ENCODE measurements around the gene TRMT61B.
A peak's percentile ranks its signal among the peaks of the same experiment; 100 is the strongest.

The TRMT61B gene

DNA sequence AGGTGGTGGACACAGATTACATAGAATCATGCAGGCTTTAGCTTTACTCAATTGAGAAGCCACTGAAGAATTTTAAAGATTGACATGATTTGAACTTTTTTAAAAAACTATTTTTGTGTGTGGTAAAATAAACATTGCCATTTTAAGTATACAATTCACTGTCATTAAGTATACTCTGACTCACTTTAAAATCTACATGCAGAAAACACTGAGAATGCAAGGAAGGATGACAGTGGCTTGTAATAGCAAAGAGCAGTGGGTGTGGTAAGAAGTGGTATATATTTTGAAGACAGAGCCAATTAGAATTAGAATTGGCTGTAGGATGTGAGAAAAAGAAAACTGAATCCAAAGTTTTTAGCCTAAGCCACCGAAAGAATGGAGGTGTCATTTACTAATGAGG, 14.9 kb downstream of the TRMT61B start:
- DNase-seq: no peak

DNA sequence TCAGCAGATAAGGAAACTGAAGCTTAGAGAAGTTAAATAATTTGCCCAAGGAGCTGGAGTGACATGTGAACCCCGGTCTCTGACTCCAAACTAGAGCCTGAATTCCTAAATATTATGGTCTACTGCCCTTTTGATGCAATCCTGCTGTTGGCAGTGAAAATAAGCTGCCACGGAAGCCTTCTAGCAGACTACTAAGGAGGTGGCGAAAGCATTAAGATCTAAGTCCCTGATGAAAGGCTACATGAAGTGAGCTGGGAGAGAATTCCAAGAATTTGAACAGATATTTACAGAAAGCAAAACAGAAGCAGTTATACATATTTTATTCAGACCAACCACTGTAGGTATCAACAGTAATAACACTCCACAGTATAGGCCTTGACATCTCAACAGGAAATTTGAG, 28.1 kb downstream of the TRMT61B start:
- DNase-seq: no peak

DNA sequence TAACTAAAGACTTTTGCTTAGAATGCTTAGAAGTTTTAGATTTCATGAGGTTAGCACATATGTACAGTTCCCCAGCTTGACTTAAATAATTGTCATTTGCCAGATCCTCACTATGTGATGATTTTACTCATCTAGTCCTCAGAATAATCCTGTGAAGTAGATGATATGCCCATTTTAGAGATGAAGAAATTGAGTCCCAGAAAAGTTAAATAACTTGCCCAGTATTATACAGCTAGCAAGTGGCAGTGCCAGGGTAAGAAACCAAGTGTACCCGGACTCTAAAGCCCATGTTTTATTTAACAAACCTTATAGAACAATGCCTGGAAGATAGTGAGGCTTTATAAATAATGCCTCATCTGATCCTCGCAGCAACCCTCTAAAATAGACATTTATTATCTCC, 31.1 kb downstream of the TRMT61B start:
- no peak for DNase-seq

DNA sequence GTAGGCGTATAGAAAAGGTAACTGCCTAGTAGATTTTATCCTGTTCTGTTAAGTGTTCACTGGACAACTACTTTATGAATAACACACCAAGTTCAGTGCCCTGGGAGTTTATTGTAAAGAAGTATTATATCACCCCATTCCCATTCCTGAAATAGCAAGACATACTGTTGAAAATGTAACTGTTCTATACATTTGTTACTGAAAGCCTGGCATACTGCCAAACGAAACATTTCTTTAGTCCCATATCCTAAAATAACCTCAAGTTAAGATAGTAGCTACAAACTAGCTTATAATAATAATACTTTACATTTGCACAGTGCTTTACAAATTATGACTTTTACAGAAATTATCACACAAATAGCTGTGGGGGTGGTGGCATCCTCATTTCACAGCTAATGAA, 34.3 kb downstream of the TRMT61B start:
- DNase-seq: no peak

DNA sequence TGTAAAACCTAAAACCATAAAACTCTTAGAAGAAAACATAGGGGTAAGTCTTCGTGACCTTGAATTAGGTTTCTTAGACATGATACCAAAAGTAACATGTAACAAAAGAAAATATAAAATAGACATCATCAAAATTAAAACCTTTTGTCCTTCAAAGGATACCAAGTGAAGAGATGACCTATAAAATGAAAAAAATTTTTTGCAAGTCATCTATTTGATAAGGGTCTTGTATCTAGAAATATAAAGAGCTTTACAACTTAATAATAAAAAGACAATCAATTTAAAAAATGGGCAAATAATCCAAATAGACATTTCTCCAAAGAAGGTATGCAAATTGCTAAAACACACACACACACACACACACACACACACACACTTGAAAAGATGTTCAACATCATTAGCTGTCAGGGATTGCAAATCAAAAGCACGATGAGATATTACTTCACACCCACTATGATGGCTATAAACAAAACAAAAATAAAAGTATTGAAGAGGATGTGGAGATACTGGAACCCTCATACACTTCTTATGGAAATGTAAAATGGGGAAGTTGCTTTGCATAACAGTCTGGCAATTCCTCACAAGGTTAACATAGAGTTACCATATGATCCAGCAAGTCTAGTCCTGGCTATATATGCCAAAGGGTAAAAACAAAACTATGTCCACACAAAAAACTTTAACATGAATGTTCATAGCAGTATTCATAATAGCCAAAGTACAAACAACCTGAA, 36.2 kb downstream of the TRMT61B start:
- peak; percentile 77 for DNase-seq

DNA sequence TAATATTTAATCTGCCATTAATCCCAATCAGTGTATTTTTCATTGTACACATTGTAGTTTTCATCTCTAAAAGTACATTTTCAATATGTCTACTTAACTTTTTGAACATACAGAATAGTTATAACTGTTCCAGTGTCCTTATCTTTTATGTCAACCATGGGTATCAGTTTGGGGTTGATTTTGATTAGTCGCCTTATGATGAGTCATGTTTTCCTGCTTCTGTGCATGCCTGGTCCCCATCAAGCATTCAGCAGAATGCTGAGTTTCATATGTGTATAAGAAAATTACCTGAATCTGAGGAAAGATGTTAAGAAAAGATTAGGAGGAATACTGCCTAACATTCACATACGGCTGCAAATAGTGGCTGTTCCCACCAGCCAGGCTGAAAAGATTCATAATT, 41.7 kb downstream of the TRMT61B start:
- DNase-seq: no peak

DNA sequence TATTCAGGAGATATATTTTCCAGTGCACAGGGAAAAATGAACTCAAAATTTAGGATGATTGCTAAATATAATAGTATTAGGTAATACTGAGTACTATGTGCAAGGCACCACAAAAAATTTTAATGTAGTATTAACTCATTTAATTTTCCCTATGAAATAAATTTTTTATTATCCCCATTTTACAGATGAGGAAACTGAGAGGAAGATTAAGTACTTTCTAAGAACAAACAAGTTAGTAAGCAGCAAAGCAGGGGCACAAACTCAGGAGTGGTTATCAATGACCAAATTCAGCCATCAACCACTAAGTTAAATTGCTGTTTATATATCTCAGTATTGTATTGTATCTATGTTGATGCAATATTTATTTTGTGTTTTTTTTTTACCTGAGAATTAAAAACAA, 45.2 kb downstream of the TRMT61B start:
- DNase-seq: no peak

DNA sequence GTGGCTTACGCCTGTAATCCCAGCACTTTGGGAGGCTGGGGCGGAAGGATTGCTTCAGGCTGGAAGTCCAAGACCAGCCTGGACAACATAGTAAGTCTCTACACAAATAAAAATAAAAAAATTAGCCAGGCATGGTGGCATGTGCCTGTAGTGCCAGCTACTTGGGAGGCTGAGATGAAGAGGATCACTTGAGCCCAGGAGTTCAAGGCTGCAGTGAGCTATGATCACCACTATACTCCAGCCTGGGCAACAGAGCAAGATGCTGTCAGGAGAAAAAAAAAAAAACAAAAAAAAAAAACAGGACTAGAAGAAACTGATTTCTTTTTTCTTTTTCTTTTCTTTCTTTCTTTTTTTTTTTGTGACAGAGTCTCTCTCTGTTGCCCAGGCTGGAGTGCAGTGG, 45.9 kb downstream of the TRMT61B start:
- no peak for DNase-seq

DNA sequence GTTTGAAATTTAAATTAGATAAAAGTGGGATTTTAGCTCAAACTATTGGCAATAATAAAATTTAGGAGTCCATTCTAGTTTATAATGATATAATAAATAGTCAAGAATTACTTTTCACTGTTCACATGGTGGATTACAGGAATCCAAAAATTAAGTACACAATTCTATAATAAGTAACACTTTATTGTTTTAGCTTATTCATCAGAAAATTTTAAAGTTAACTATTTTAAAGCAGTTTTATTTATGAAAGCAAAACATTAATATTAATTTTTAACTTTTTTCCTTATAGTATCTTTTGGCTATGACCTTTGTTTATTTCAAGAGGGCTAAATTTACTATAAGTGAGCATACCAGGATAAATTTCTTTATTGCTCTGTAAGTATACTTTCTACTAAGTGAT, 48.1 kb downstream of the TRMT61B start:
- DNase-seq: no peak

DNA sequence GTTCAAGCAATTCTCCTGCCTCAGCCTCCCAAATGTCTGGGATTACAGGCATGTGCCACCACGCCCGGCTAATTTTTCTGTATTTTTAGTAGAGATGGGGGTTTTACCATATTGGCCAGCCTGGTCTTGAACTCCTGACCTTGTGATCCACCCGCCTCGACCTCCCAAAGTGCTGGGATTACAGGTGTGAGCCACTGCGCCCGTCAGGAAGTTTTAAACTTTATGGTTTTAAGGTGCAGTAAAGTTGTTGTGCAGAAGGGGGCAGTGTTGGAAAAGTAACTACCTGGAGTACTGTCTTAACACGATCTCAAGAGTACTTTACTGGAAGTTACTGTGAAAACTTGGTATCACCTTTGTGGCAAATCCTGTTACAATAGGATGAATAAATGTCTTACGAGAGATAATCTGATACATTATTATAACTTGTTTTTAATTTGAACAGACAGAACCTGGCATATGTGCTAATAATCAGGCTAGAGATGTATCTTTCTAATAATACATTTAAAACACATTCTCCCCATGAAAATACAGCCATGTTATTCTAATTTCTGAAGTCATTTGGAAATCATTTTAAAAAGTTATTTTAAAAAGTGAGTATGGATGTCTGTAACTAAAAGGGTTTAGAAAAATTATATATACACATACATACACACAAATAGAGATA, 48.7 kb downstream of the TRMT61B start:
- peak; percentile 38 for DNase-seq

DNA sequence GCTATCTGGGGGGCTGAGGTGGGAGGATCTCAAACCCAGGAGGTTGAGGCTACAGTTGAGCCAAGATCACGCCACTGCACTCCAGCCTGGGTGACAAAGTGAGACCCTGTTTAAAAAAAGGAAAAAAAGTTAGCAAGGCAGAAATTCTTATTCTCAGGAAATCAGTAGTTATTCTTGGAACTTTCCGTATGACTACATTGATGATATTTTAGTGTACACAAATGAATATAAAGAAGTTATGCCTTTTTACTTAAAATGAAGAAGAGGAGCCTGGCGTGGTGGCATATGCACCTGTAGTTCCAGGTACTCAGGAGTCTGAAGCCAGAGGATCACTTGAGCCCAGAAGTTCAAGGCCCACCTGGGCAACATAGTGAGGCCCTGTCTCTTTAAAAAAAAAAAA, 52.1 kb downstream of the TRMT61B start:
- no peak for DNase-seq

DNA sequence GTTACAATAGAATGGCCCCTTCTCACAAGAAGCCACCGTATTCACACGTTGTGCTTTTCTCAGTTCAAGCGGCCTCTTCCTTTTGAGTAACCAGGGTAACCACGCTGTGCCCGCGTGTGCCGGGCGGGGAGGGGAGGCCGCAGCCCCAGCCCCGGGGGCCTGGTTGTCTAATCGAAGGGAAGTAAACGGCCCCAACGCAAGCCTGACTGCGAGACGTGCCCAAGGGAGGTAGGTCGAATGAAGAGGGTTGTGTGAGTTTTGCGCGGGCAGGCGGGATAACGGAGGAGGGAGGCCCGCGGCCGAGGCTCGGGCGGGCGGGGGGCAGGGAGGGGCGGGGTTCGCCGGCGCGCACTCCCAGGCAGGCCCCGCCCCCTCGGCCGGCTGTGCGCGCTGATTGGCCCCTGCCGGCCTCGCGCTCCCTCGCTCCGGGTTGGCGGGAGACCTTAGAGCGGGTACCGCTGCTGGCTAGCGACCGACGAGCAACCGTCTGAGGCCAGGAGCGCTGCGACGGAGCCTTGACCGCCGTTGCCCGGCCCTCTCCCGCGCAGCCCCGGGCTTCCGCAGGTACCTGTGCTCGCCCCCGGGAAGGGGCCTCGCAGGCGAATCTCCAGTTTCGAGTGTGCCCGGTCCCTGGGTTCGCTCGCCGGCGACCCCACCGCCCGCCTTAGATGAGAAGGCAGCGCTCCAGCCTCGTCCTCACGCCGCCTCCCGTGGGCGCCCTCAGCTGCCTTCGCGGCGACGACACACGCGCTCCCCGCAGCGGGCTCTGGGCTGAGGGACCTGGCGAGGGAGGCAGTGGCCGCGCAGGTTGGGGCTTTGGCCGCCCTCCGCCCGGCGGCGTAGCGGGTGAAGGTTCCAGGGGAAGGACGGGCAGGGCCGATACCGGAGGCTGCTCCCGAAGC, 59.5 kb downstream of the TRMT61B start, which contains the start of gene SPDYA:
TSS of gene SPDYA (plus strand) at position 451 of the 902 bp plus-strand sequence. CDS start 5,181 bp downstream, outside the sequence.
- DNase-seq: peak; percentile 47

DNA sequence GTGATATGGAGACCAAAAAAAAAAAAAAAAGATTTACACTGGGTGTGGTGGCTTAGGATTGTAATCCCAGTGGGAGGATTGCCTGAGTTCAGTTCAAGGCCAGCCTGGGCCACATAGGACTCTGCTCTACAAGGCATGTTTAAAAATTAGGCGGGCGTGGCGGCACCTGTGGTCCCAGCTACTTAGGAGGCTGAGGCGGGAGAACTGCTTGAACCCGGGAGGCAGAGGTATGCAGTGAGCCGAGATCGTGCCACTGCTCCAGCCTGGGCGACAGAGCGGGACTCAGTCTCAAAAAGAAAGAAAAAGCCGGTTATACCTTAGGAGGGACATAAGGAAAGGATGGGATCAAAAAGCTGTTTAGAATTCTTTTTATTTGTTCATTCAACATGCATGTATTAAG, 60.2 kb downstream of the TRMT61B start:
- no peak for DNase-seq

DNA sequence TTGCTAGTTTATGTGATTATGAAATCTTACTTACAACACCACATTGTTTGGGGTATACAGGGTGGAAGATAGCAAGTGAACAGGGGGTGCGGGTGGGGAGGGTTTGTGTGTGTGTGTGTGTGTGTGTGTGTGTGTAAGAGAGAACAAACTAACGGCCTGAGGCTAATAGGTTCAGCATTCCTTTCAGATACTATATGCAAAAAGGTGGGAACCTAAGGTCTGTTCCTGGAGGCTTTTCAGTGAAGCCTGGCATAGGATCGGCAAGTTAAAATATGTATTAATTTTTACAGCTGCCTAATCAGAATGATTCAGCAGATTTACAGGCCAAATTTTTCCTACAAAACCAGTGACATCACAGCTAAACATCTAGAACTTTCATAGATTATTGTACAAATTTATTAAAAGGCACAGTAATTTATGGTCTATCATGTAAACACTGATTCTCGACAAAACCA, 67.1 kb downstream of the TRMT61B start:
- no peak for DNase-seq

DNA sequence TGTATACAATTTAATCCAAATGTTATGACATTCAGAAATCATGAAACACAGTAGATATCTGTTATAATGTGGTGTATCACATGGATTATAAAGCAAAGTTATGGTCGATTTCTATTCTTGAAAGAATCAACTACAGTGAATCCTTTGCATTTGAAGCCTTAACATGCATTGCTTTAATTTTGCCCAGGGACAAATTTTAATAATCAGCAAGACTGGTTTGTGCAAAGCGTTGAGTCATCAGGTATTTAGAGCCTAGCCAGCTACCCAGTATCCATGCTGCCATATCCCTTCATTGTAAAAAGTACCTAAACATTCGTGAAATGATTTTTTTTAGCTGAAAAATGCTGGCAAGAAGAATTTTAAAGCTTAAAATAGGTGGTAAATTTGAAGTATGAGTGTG, 68.4 kb downstream of the TRMT61B start:
- DNase-seq: no peak
